ENCODE data around the gene PDE4B. TPM values are rescaled to one million over a fixed set of nuclear protein-coding genes. Genes with fewer than 3 reads are reported as not detected.

PDE4B gene
- total RNA-seq, 2 experiments from 2014 or later = 26.5 to 27.7 TPM

DNA sequence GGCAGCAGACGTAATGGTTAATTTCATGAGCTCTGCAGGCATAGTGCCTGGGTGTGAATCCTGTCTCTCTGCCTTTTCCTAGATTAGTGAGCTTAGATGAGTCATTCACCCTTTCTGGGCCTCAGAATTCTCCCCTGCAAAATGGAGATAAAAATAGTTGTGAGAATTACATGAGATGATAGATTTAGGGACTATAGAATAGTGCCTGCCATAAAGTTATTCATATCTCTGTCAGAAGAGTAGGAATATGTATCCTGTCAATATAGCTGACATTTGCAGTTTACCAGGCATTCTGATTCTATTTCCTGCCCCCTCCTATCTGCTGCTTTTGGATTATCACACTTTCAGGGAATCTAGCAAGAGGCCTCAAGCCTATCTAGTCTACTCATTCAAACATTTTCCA, 112.0 kb downstream of the PDE4B start:
- H3K36me3 Mint-ChIP-seq (ENCODE audit: low read depth) = no peaks in the 10 kb centered on the region
- no peak overlapping the region for H3K4me3 Mint-ChIP-seq
- H3K4me1 Mint-ChIP-seq = no peaks in the 10 kb centered on the region
- POLR2A ChIA-PET = no interaction called here
- no peak overlapping the region for H3K27ac Mint-ChIP-seq
- no peaks in the 10 kb centered on the region for H3K9me3 Mint-ChIP-seq
- peaks cover 14% of the 10 kb centered on the region for H3K27me3 Mint-ChIP-seq
- CTCF ChIA-PET = no interaction called here
- no peak for DNase-seq

DNA sequence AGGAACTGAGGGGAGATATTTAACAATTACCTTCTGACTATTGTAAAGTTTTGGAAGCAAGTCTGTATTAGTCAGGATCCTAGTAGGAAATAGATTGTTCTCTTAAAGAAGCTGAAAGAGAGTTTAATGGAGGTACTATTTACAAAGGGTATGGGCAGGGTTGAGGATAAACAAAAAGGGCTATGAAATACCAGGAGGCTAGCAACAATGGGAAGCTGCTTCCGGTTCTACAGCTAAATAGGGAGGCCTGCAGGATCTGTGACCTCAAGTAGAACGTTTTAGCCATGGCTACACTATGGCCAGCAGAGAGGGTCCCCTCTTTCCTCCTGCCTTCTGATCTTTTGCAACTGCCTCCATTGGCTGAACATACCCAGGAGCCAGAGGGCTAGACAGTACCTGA, 117.7 kb downstream of the PDE4B start:
- Mint-ChIP-seq H3K27ac (no peak overlapping the region), H3K27me3 (peaks cover 8% of the 10 kb centered on the region), H3K4me1 (no peaks in the 10 kb centered on the region), H3K4me3 (no peak overlapping the region), H3K36me3 (ENCODE audit: low read depth) (no peaks in the 10 kb centered on the region), H3K9me3 (no peaks in the 10 kb centered on the region)
- no peak for DNase-seq
- CTCF ChIA-PET = no interaction called here
- POLR2A ChIA-PET = no interaction called here

DNA sequence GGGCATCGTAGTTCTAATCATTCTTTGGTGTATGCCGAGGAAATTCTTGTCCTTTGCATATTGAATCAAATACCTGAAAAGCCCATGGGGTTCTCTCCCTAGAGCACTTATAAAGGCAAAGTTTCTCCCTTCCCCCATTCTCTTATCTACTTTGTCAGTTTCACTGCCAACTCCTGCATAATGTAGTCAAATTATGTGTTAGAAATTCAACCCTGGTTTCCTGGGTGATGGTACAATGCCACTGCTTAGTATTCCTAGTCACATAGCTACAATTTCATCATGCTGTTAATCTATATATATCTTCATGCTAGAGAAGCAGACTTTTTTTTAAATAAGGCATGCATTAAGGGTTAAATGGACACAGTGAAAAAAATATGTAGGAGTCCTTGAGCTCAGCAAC, 119.0 kb downstream of the PDE4B start:
- peaks cover 10% of the 10 kb centered on the region for H3K27me3 Mint-ChIP-seq
- POLR2A ChIA-PET = no interaction called here
- H3K9me3 Mint-ChIP-seq = no peaks in the 10 kb centered on the region
- CTCF ChIA-PET = no interaction called here
- no peak overlapping the region for H3K27ac Mint-ChIP-seq
- no peaks in the 10 kb centered on the region for H3K4me1 Mint-ChIP-seq
- H3K4me3 Mint-ChIP-seq = no peak overlapping the region
- DNase-seq = no peak
- no peaks in the 10 kb centered on the region for H3K36me3 Mint-ChIP-seq (ENCODE audit: low read depth)

DNA sequence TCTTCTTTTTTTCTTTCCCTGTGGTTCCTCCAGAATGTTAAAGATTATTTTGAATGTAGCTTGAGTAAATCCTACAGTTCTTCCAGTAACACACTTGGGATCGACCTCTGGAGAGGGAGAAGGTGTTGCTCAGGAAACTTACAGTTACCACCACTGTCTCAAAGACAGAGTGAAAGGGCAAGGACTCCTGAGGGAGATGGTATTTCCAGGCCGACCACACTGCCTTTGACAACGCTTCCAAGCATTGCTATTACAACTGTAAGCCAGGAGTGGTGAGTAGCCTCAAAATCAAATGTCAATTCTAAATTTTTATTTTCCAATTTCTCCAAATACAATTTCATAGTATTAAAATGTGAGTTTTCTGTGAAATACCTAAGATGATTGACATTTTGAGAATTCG, 125.9 kb downstream of the PDE4B start:
- Mint-ChIP-seq H3K4me3 (no peak overlapping the region), H3K27ac (no peak overlapping the region), H3K9me3 (no peaks in the 10 kb centered on the region), H3K36me3 (ENCODE audit: low read depth) (no peaks in the 10 kb centered on the region), H3K27me3 (peaks cover 4% of the 10 kb centered on the region), H3K4me1 (no peaks in the 10 kb centered on the region)
- CTCF ChIA-PET = no interaction called here
- DNase-seq = no peak
- POLR2A ChIA-PET = no interaction called here

- POLR2A ChIA-PET = no interaction called here
- CTCF ChIA-PET = interaction anchor here (0.6 kb wide), 1 partner anchor 767 kb away, joined by 4 read pairs; no protein-coding TSS in a partner anchor
- no peaks in the 10 kb centered on the region for H3K36me3 Mint-ChIP-seq (ENCODE audit: low read depth)
Observed at GRCh38 chr1:65921446-65921845, 128.8 kb downstream of the PDE4B start.

DNA sequence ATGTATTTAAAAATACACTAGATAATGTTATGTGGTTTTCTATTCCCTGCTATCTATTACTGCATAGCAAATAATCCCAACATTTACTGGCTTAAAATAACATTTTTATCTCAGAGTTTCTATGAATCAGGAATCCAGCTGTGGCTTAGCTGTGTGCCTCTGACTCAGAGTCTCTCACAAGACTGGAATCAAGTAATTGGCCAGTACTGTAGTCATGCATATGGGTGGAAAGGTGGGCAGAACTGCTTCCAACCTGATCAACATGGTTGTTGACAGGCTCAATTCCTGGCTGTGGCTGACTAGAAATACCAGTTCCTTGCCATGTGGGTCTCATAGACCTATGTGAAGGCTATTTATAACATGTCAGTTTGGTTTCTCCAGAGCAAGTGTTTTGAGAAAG, 131.8 kb downstream of the PDE4B start:
- Mint-ChIP-seq H3K4me3 (no peak overlapping the region), H3K27ac (no peak overlapping the region), H3K4me1 (no peaks in the 10 kb centered on the region), H3K9me3 (no peaks in the 10 kb centered on the region), H3K36me3 (ENCODE audit: low read depth) (no peaks in the 10 kb centered on the region), H3K27me3 (no peaks in the 10 kb centered on the region)
- ChIA-PET POLR2A (no interaction called here), CTCF (no interaction called here)
- no peak for DNase-seq

More at GRCh38 chr1:65921446-65921845, 128.8 kb downstream of the PDE4B start:
- Mint-ChIP-seq H3K4me1 (no peaks in the 10 kb centered on the region), H3K4me3 (no peak overlapping the region), H3K27me3 (no peaks in the 10 kb centered on the region), H3K9me3 (no peaks in the 10 kb centered on the region), H3K27ac (no peak overlapping the region)
- no peak for DNase-seq

DNA sequence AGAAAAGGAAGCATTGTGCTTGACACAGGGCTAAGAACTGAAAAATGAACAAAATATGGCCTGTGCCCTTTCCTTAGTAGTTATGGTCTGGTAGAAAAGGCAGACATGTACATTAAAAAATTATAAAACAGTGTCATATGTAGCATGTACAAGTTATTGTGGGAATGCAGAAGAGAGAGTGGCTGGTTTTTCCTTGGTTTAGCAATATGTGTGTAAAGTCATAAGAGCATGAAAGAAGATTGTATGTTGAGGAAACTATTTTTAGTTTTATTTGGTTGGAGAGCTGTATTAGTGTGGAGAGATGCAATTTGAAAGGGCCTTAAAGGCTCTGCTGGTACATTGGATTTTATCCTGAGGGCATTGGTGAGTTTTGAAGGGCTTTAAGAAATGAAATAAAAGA, 145.8 kb downstream of the PDE4B start:
- POLR2A ChIA-PET = no interaction called here
- no peaks in the 10 kb centered on the region for H3K4me1 Mint-ChIP-seq
- H3K27ac Mint-ChIP-seq = no peak overlapping the region
- H3K9me3 Mint-ChIP-seq = no peaks in the 10 kb centered on the region
- no peak overlapping the region for H3K4me3 Mint-ChIP-seq
- H3K36me3 Mint-ChIP-seq (ENCODE audit: low read depth) = no peaks in the 10 kb centered on the region
- no peak for DNase-seq
- CTCF ChIA-PET = no interaction called here
- H3K27me3 Mint-ChIP-seq = peaks cover 9% of the 10 kb centered on the region

DNA sequence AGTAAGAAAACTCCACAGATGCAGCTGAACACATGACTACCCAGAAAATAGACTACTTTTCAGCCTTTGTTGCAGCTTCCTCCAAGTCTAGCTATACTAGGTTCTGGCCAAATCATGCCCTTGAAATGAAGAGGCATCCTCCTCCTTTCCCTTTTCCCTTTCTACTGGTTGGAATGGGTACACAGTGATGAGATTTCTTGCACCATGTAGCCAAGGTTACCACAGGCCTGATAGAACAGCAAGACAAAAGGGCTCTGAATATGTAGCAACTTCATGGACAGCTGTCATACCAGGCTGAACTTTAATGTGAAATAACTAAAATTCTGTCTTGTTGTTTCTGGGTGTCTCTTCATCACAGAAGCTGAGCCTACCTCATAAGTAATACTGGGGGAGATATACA, 146.5 kb downstream of the PDE4B start:
- CTCF ChIA-PET = no interaction called here
- H3K4me1 Mint-ChIP-seq = no peaks in the 10 kb centered on the region
- peaks cover 12% of the 10 kb centered on the region for H3K27me3 Mint-ChIP-seq

GRCh38 chr1:65939636-65940035, 146.9 kb downstream of the PDE4B start:
- POLR2A ChIA-PET = interaction anchor here (0.7 kb wide), 1 partner anchor 45 kb away, joined by 3 read pairs; no protein-coding TSS in a partner anchor
- H3K27me3 Mint-ChIP-seq = peaks cover 12% of the 10 kb centered on the region
- H3K4me1 Mint-ChIP-seq = no peaks in the 10 kb centered on the region
- no peaks in the 10 kb centered on the region for H3K36me3 Mint-ChIP-seq (ENCODE audit: low read depth)
- CTCF ChIA-PET = no interaction called here
- no peak overlapping the region for H3K27ac Mint-ChIP-seq
- no peak overlapping the region for H3K4me3 Mint-ChIP-seq
- DNase-seq = no peak
- no peaks in the 10 kb centered on the region for H3K9me3 Mint-ChIP-seq

More for the DNA sequence above, 146.5 kb downstream of the PDE4B start:
- no peak overlapping the region for H3K27ac Mint-ChIP-seq
- no peaks in the 10 kb centered on the region for H3K36me3 Mint-ChIP-seq (ENCODE audit: low read depth)
- POLR2A ChIA-PET = interaction anchor here (0.7 kb wide), 1 partner anchor 44 kb away, joined by 3 read pairs; no protein-coding TSS in a partner anchor
- H3K9me3 Mint-ChIP-seq = no peaks in the 10 kb centered on the region
- no peak for DNase-seq
- H3K4me3 Mint-ChIP-seq = no peak overlapping the region

DNA sequence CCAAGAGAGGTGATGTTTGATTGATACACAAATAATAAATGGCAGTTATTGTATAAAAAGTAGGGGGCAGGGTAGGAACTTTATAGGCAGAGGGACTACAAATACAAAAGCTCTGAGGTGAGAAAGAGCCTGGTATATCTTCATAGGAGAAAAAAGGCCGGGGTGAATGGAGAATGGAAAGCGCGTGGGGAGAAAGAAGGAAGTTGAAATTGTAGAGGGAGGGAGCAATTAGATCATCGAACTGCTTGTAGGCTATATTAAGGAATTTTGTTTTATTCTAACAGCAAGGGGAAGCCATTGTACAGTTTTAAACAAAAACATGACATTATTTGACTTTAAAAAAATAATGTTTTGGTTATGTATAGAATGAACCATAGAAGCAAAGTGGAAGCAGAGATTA, 147.4 kb downstream of the PDE4B start:
- DNase-seq = no peak
- ChIA-PET POLR2A (interaction anchor here (0.7 kb wide), 1 partner anchor 45 kb away, joined by 3 read pairs; no protein-coding TSS in a partner anchor), CTCF (no interaction called here)
- H3K4me3 Mint-ChIP-seq = no peak overlapping the region
- H3K27me3 Mint-ChIP-seq = peaks cover 12% of the 10 kb centered on the region
- no peaks in the 10 kb centered on the region for H3K4me1 Mint-ChIP-seq
- H3K36me3 Mint-ChIP-seq (ENCODE audit: low read depth) = no peaks in the 10 kb centered on the region
- no peaks in the 10 kb centered on the region for H3K9me3 Mint-ChIP-seq
- no peak overlapping the region for H3K27ac Mint-ChIP-seq

- no peaks in the 10 kb centered on the region for H3K36me3 Mint-ChIP-seq (ENCODE audit: low read depth)
- no peaks in the 10 kb centered on the region for H3K4me1 Mint-ChIP-seq
- DNase-seq = no peak
- POLR2A ChIA-PET = no interaction called here
- peaks cover 13% of the 10 kb centered on the region for H3K27me3 Mint-ChIP-seq
- no peak overlapping the region for H3K27ac Mint-ChIP-seq
- H3K4me3 Mint-ChIP-seq = no peak overlapping the region
- CTCF ChIA-PET = no interaction called here
- no peaks in the 10 kb centered on the region for H3K9me3 Mint-ChIP-seq
Observed at GRCh38 chr1:65942476-65942875, 149.8 kb downstream of the PDE4B start.

DNA sequence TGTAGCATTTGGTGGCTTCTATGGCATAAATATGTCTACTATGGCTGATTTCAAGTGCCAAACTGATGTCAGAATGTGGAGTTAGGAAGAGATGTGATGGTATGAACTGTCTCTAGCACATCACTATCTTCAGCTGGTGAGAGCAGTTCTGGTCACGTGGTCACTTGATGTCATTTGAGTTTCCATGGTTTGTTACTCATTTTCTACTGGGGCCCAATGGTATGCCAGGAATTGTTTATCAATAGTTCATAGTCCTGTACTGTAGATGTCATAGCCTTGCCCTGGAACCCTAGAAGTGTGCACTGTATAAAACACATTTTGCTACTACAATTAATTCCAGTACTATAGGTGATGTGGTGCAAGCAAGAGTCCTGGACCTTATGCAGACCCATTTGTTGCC, 153.7 kb downstream of the PDE4B start:
- no peaks in the 10 kb centered on the region for H3K4me1 Mint-ChIP-seq
- H3K36me3 Mint-ChIP-seq (ENCODE audit: low read depth) = no peaks in the 10 kb centered on the region
- CTCF ChIA-PET = no interaction called here
- POLR2A ChIA-PET = no interaction called here
- no peak overlapping the region for H3K4me3 Mint-ChIP-seq
- H3K9me3 Mint-ChIP-seq = no peaks in the 10 kb centered on the region
- H3K27ac Mint-ChIP-seq = no peak overlapping the region
- H3K27me3 Mint-ChIP-seq = peaks cover 13% of the 10 kb centered on the region
- no peak for DNase-seq

GRCh38 chr1:65946960-65947359, 154.3 kb downstream of the PDE4B start:
- Mint-ChIP-seq H3K9me3 (no peaks in the 10 kb centered on the region), H3K27ac (no peak overlapping the region), H3K4me1 (no peaks in the 10 kb centered on the region), H3K36me3 (ENCODE audit: low read depth) (no peaks in the 10 kb centered on the region), H3K27me3 (peaks cover 10% of the 10 kb centered on the region), H3K4me3 (no peak overlapping the region)
- ChIA-PET POLR2A (no interaction called here), CTCF (no interaction called here)
- DNase-seq = no peak

GRCh38 chr1:65948609-65949229, 156.0 kb downstream of the PDE4B start:
- Mint-ChIP-seq H3K36me3 (ENCODE audit: low read depth) (no peaks in the 10 kb centered on the region), H3K9me3 (no peaks in the 10 kb centered on the region), H3K4me1 (no peaks in the 10 kb centered on the region), H3K27me3 (peaks cover 4% of the 10 kb centered on the region), H3K4me3 (no peak overlapping the region), H3K27ac (no peak overlapping the region)
- ChIA-PET POLR2A (no interaction called here), CTCF (interaction anchor here (1.2 kb wide), 1 partner anchor 294 kb away, joined by 3 read pairs; no protein-coding TSS in a partner anchor)
- DNase-seq = no peak
